ENCODE results near the gene NDUFS2.

- TF ChIP-seq CTCF (IDR thresholded peaks at IDR 0.05): no peak
- TF ChIP-seq POLR2AphosphoS5 (IDR thresholded peaks at IDR 0.05; ENCODE audit: low read depth, low read length): no peak
- no peak for TF ChIP-seq REST (IDR thresholded peaks at IDR 0.05; ENCODE audit: insufficient read depth in 1 of 2, low read depth in 2 of 2, low read length in 1 of 2)
- no peak for TF ChIP-seq TCF7L2 (IDR thresholded peaks at IDR 0.05; ENCODE audit: low read depth, low read length)
- no peak for TF ChIP-seq SIN3A (IDR thresholded peaks at IDR 0.05; ENCODE audit: borderline replicate concordance, insufficient read depth, low read depth, low read length)
Observed at GRCh38 chr1:161228032-161228431, 25.9 kb downstream of the NDUFS2 start.
